ENCODE data around the gene CREB3L2. TPM values are rescaled to one million over a fixed set of nuclear protein-coding genes. Genes with fewer than 3 reads are reported as not detected.

The CREB3L2 gene
- total and polyA plus RNA-seq, 2 of the 13 experiments (the other 11 are each of a cell fraction or from before 2014, with no cell fraction given) = 22.1 to 41.1 TPM

GRCh38 chr7:137993395-137993743 is 8.5 kb downstream of the CREB3L2 start:
- peaks cover 2% of the 10 kb centered on the region; the same call in 1 of the 2 replicates for H4K20me1 ChIP-seq (ENCODE audit: insufficient read depth, low read length)
- no peaks in the 10 kb centered on the region for H3K27me3 ChIP-seq (ENCODE audit: control insufficient read depth in 1 of 2, insufficient read depth in 2 of 2, low read length in 2 of 2)
- BruUV-seq (replicated peaks) = no TSS peak
- ATAC-seq (no peak), FAIRE-seq (no peak), DNase-seq (ENCODE audit: low spot score) (no peak)
- in situ Hi-C loops (cut with HindIII; ENCODE audit: extremely low pct_ligation_motif_present, low pct_unique_long_range_greater_than_20kb) (no loop called here), intact Hi-C loops (cut with micrococcal nuclease; ENCODE audit: unreplicated experiment) (no loop called here)
- H3K36me3 ChIP-seq (replicated peaks in 1 of 2; ENCODE audit: control insufficient read depth in 1 of 2, insufficient read depth in 2 of 2, low read length in 2 of 2) = peaks cover 3% of the 10 kb centered on the region in 2 experiments; a peak in 3 of 5 replicates
- peak overlapping the region; percentile 86 for H3K4me2 ChIP-seq (ENCODE audit: low read depth, low read length)
- peaks cover 100% of the 10 kb centered on the region for H3K4me1 ChIP-seq (ENCODE audit: insufficient read depth, low read length)
- TF ChIP-seq RBFOX2 (IDR thresholded peaks at IDR 0.05; ENCODE audit: low read depth, low read length) = peak; percentile 49
- 0 out of 2 replicates have a peak, but pooled peaks have one; percentile 13 for TF ChIP-seq ZBTB38 (CRISPR knock-in tag; IDR thresholded peaks at IDR 0.05)
- no peak for TF ChIP-seq PLRG1 (conservative IDR thresholded peaks at IDR 0.05)
- TF ChIP-seq UBTF (CRISPR knock-in tag; IDR thresholded peaks at IDR 0.05) = no peak
- peak; percentile 84 for TF ChIP-seq ZNF121 (CRISPR knock-in tag; IDR thresholded peaks at IDR 0.05)
- TF ChIP-seq ZNF770 (CRISPR knock-in tag; IDR thresholded peaks at IDR 0.05) = peak; percentile 69
- no peaks in the 10 kb centered on the region for H3K9me3 ChIP-seq (ENCODE audit: low read length)
- H3K4me3 ChIP-seq (replicated peaks in 1 of 3; ENCODE audit: insufficient read depth in 1 of 3, low read depth in 2 of 3, low read length in 3 of 3) = peak overlapping the region in 2 of 3 experiments; percentile 30 to 52; a peak in 2 of 6 replicates
- H3K9ac ChIP-seq (ENCODE audit: insufficient read depth, low read depth, low read length) = peak overlapping the region; percentile 64
- H3K79me2 ChIP-seq (ENCODE audit: insufficient read depth, low read length) = peaks cover 95% of the 10 kb centered on the region
- 87% methylated on average over 6 of the region's 6 CpGs for WGBS (ENCODE audit: low lambda C conversion rate)
- ChIA-PET CTCF (ENCODE audit: low intra/inter-chr PET ratio, low total read pairs) (no interaction called here), POLR2A (interaction anchor here (1.6 to 2.1 kb wide), 3 partner anchors 9 to 50 kb away, joined by 4 to 10 read pairs (median 5); no protein-coding TSS in a partner anchor)
- peak overlapping the region; percentile 92 for H3K27ac ChIP-seq (ENCODE audit: extremely low read length, insufficient read depth, low read length)
- H2AFZ ChIP-seq (ENCODE audit: low read length) = no peak overlapping the region
